NCI-H82 (cell line): ENCODE measurements around the gene MYH13.

Experiments
- DNase-seq: peaks from one replicate; lab custom pipeline; 2025; lab: John Stamatoyannopoulos, UW

MYH13 gene

GRCh38 chr17:10251212-10251948 is 121.4 kb downstream of the MYH13 start:
- peak; percentile 15 for DNase-seq
